Measurements from ENCODE around the gene EIF3J.

EIF3J gene

DNA sequence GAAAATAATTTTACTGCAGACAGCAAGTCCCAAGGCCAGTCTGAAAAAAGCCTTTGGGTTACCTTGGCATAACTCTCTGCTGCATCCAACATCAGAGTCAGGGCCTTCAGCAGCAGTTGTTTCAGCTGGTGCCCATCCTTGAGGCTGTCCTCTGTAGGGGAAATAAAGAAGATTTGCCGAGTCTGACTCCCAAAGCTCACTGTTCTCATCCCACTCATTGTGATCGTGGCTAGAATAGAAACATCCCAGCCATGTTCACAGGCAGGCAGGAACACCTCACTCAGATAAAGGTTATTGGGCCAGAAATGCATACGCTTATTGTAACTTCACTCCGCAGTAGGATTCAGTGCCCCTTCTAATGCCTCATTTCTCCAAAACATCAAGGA is 29.2 kb downstream of the EIF3J start:
- Histone ChIP-seq H3K36me3 (ENCODE audit: control insufficient read depth, insufficient read depth, low read length) (peaks cover 81% of the 10 kb centered on the region), H3K9me3 (ENCODE audit: control insufficient read depth, low read length) (peaks cover 17% of the 10 kb centered on the region), H3K4me3 (ENCODE audit: extremely low read depth, insufficient read depth, low read length, poor library complexity, severe bottlenecking) (no peak overlapping the region), H3K27ac (ENCODE audit: low read depth, low read length, severe bottlenecking) (no peak overlapping the region), H3K4me1 (ENCODE audit: control insufficient read depth, insufficient read depth, low read length, poor library complexity, severe bottlenecking) (no peaks in the 10 kb centered on the region)
- 96 to 100% methylated on average over 2 to 3 of the region's 4 CpGs for WGBS, 2 experiments (ENCODE audit: insufficient coverage in 2 of 2)

- no peak overlapping the region for H3K27ac ChIP-seq (ENCODE audit: low read depth, low read length, severe bottlenecking)
- H3K4me1 ChIP-seq (ENCODE audit: control insufficient read depth, insufficient read depth, low read length, poor library complexity, severe bottlenecking), result no peaks in the 10 kb centered on the region
- H3K4me3 ChIP-seq (ENCODE audit: extremely low read depth, insufficient read depth, low read length, poor library complexity, severe bottlenecking), result no peak overlapping the region
- peaks cover 78% of the 10 kb centered on the region for H3K36me3 ChIP-seq (ENCODE audit: control insufficient read depth, insufficient read depth, low read length)
- H3K9me3 ChIP-seq (ENCODE audit: control insufficient read depth, low read length), result peaks cover 17% of the 10 kb centered on the region
- WGBS, 2 experiments (ENCODE audit: insufficient coverage in 2 of 2), result 90 to 100% methylated on average over 2 to 3 of the region's 3 CpGs
Measured at GRCh38 chr15:44568338-44568737, 31.4 kb downstream of the EIF3J start.

DNA sequence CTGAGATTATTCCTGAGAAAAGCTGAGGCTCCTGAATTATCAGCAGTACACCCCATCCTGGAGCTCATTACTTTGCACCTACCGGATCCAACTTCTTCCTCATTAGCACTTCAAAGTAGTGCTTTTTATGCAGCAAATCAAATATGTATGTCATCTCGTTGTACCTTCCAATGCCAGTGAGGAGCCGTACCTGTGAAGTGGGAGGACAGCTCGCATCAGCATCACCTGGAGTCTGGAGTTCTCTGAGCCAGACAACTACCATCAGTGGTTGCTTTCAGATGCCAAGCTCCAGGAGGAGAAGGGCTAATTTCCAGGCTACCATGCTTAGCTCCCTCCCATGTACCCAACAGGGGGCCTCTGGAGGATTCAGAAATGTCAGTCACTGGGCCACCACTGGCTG is 32.4 kb downstream of the EIF3J start:
- Histone ChIP-seq H3K4me1 (ENCODE audit: control insufficient read depth, insufficient read depth, low read length, poor library complexity, severe bottlenecking) (no peaks in the 10 kb centered on the region), H3K9me3 (ENCODE audit: control insufficient read depth, low read length) (peaks cover 15% of the 10 kb centered on the region), H3K4me3 (ENCODE audit: extremely low read depth, insufficient read depth, low read length, poor library complexity, severe bottlenecking) (no peak overlapping the region), H3K36me3 (ENCODE audit: control insufficient read depth, insufficient read depth, low read length) (peaks cover 74% of the 10 kb centered on the region), H3K27ac (ENCODE audit: low read depth, low read length, severe bottlenecking) (no peak overlapping the region)
- 98 to 100% methylated on average over 4 of the region's 4 CpGs for WGBS, 2 experiments (ENCODE audit: insufficient coverage in 2 of 2)

DNA sequence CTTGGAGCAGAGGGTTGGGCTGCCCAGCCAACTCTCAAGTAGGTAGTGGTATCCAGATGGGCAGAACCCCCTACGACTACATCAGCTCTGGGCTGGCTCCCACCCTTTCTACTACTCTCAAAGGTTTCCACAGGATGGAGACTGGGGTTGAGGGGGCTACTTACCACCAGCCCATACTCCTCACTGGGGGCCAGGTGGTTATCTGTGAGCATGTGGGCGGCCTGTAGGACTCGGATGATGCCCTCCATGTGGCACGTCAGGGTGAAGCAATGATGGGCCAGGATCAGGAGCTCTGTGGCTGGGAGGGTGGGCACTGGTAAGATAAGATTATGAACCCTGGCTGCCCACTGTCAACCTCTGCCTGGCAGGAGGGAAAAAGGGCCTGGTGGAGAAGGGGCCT is 33.4 kb downstream of the EIF3J start:
- WGBS, 2 experiments (ENCODE audit: insufficient coverage in 2 of 2), result 96% methylated on average over 3 to 4 of the region's 4 CpGs
- Histone ChIP-seq H3K36me3 (ENCODE audit: control insufficient read depth, insufficient read depth, low read length) (peaks cover 69% of the 10 kb centered on the region), H3K27ac (ENCODE audit: low read depth, low read length, severe bottlenecking) (no peak overlapping the region), H3K4me3 (ENCODE audit: extremely low read depth, insufficient read depth, low read length, poor library complexity, severe bottlenecking) (no peak overlapping the region), H3K9me3 (ENCODE audit: control insufficient read depth, low read length) (peaks cover 5% of the 10 kb centered on the region), H3K4me1 (ENCODE audit: control insufficient read depth, insufficient read depth, low read length, poor library complexity, severe bottlenecking) (no peaks in the 10 kb centered on the region)

DNA sequence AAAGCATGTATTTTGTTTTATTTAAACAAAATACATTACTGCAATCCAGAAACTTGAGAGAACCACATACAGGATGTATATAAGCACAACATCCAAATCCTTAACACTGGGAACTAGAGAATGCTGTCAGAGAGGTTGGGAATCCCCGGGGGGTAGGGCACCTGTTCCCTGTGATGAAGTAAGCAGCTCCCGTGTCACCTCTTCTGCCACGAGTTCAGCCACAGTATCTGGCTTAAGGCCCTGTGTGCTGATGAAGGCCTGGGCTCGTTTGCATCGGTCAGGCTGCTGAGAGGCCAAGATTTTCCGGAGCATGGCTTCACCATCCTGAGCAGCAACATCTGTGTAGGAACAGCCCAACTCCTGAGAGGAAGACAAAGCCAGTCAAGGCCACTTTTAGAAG is 36.4 kb downstream of the EIF3J start:
- Histone ChIP-seq H3K27ac (ENCODE audit: low read depth, low read length, severe bottlenecking) (no peak overlapping the region), H3K4me1 (ENCODE audit: control insufficient read depth, insufficient read depth, low read length, poor library complexity, severe bottlenecking) (no peaks in the 10 kb centered on the region), H3K36me3 (ENCODE audit: control insufficient read depth, insufficient read depth, low read length) (peaks cover 50% of the 10 kb centered on the region), H3K9me3 (ENCODE audit: control insufficient read depth, low read length) (no peaks in the 10 kb centered on the region), H3K4me3 (ENCODE audit: extremely low read depth, insufficient read depth, low read length, poor library complexity, severe bottlenecking) (no peak overlapping the region)
- WGBS, 2 experiments (ENCODE audit: insufficient coverage in 2 of 2), result 88 to 99% methylated on average over 5 to 6 of the region's 6 CpGs

DNA sequence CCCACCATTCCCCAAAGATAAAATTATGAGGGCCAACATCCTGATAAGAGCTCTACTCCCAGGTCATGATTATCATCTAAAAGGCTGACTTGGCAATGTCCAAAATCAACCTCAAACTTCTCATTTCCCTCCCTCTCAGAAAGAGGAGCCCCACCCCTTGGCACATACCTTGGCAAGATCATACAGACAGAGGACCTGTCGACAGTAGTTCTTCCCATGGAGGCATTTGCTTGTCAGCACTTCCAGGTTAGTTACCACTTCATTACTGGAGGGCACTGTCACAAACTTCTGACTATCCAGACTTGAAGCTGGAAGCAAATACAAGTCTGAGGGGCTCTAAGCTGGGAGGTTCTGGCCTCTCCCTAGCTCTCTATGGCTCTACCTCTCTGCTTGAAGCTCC is 37.8 kb downstream of the EIF3J start:
- Histone ChIP-seq H3K9me3 (ENCODE audit: control insufficient read depth, low read length) (no peaks in the 10 kb centered on the region), H3K4me1 (ENCODE audit: control insufficient read depth, insufficient read depth, low read length, poor library complexity, severe bottlenecking) (no peaks in the 10 kb centered on the region), H3K27ac (ENCODE audit: low read depth, low read length, severe bottlenecking) (no peak overlapping the region), H3K4me3 (ENCODE audit: extremely low read depth, insufficient read depth, low read length, poor library complexity, severe bottlenecking) (no peak overlapping the region), H3K36me3 (ENCODE audit: control insufficient read depth, insufficient read depth, low read length) (peaks cover 50% of the 10 kb centered on the region)
- 83 to 100% methylated on average over 1 of the region's 1 CpG for WGBS, 2 experiments (ENCODE audit: insufficient coverage in 2 of 2)

GRCh38 chr15:44580105-44580504 is 43.2 kb downstream of the EIF3J start:
- no peak overlapping the region for H3K27ac ChIP-seq (ENCODE audit: low read depth, low read length, severe bottlenecking)
- peaks cover 64% of the 10 kb centered on the region for H3K36me3 ChIP-seq (ENCODE audit: control insufficient read depth, insufficient read depth, low read length)
- H3K9me3 ChIP-seq (ENCODE audit: control insufficient read depth, low read length), result no peaks in the 10 kb centered on the region
- H3K4me1 ChIP-seq (ENCODE audit: control insufficient read depth, insufficient read depth, low read length, poor library complexity, severe bottlenecking), result no peaks in the 10 kb centered on the region
- WGBS, 2 experiments (ENCODE audit: insufficient coverage in 2 of 2), result no CpG with 5 or more reads among the region's 2 CpGs
- H3K4me3 ChIP-seq (ENCODE audit: extremely low read depth, insufficient read depth, low read length, poor library complexity, severe bottlenecking), result no peak overlapping the region

- Histone ChIP-seq H3K27ac (ENCODE audit: low read depth, low read length, severe bottlenecking) (no peak overlapping the region), H3K4me3 (ENCODE audit: extremely low read depth, insufficient read depth, low read length, poor library complexity, severe bottlenecking) (no peak overlapping the region), H3K36me3 (ENCODE audit: control insufficient read depth, insufficient read depth, low read length) (peaks cover 91% of the 10 kb centered on the region), H3K9me3 (ENCODE audit: control insufficient read depth, low read length) (no peaks in the 10 kb centered on the region), H3K4me1 (ENCODE audit: control insufficient read depth, insufficient read depth, low read length, poor library complexity, severe bottlenecking) (no peaks in the 10 kb centered on the region)
- 93 to 96% methylated on average over 3 to 4 of the region's 5 CpGs for WGBS, 2 experiments (ENCODE audit: insufficient coverage in 2 of 2)
Measured at GRCh38 chr15:44584162-44584749, 47.3 kb downstream of the EIF3J start.

GRCh38 chr15:44585633-44586032 is 48.7 kb downstream of the EIF3J start:
- 100% methylated on average over 1 of the region's 2 CpGs; no CpG with 5 or more reads in 1 of the 2 experiments for WGBS, 2 experiments (ENCODE audit: insufficient coverage in 2 of 2)
- Histone ChIP-seq H3K4me1 (ENCODE audit: control insufficient read depth, insufficient read depth, low read length, poor library complexity, severe bottlenecking) (no peaks in the 10 kb centered on the region), H3K9me3 (ENCODE audit: control insufficient read depth, low read length) (no peaks in the 10 kb centered on the region), H3K27ac (ENCODE audit: low read depth, low read length, severe bottlenecking) (no peak overlapping the region), H3K36me3 (ENCODE audit: control insufficient read depth, insufficient read depth, low read length) (peaks cover 92% of the 10 kb centered on the region), H3K4me3 (ENCODE audit: extremely low read depth, insufficient read depth, low read length, poor library complexity, severe bottlenecking) (no peak overlapping the region)

- Histone ChIP-seq H3K36me3 (ENCODE audit: control insufficient read depth, insufficient read depth, low read length) (peaks cover 94% of the 10 kb centered on the region), H3K4me1 (ENCODE audit: control insufficient read depth, insufficient read depth, low read length, poor library complexity, severe bottlenecking) (no peaks in the 10 kb centered on the region), H3K9me3 (ENCODE audit: control insufficient read depth, low read length) (no peaks in the 10 kb centered on the region), H3K27ac (ENCODE audit: low read depth, low read length, severe bottlenecking) (no peak overlapping the region), H3K4me3 (ENCODE audit: extremely low read depth, insufficient read depth, low read length, poor library complexity, severe bottlenecking) (no peak overlapping the region)
- 94% methylated on average over 4 of the region's 5 CpGs for WGBS, 2 experiments (ENCODE audit: insufficient coverage in 2 of 2)
Measured at GRCh38 chr15:44588541-44588940, 51.6 kb downstream of the EIF3J start.

DNA sequence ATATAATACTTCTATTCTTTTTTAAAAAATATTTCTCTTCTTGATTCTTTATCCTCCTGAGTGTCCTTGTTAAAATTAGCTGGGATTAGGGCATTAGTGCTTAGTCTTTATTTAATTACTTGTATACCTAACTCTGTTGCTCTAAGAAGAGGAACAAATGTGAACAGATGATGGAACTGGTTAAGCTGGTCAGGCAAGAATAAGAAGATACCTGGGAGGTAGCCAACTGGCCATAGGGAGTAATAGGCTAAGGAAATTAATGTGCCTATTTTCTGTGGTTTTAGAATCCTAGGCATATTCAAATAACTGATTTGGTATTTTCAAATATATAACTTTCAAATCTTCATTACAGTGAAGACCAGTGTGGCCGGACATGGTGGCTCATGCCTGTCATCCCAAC is 54.4 kb downstream of the EIF3J start:
- H3K36me3 ChIP-seq (ENCODE audit: control insufficient read depth, insufficient read depth, low read length), result peaks cover 91% of the 10 kb centered on the region
- 89% methylated on average over 1 of the region's 1 CpG; no CpG with 5 or more reads in 1 of the 2 experiments for WGBS, 2 experiments (ENCODE audit: insufficient coverage in 2 of 2)
- no peaks in the 10 kb centered on the region for H3K4me1 ChIP-seq (ENCODE audit: control insufficient read depth, insufficient read depth, low read length, poor library complexity, severe bottlenecking)
- no peak overlapping the region for H3K4me3 ChIP-seq (ENCODE audit: extremely low read depth, insufficient read depth, low read length, poor library complexity, severe bottlenecking)
- H3K9me3 ChIP-seq (ENCODE audit: control insufficient read depth, low read length), result no peaks in the 10 kb centered on the region
- no peak overlapping the region for H3K27ac ChIP-seq (ENCODE audit: low read depth, low read length, severe bottlenecking)
